ENCODE results near the gene C2CD4C.

DNA sequence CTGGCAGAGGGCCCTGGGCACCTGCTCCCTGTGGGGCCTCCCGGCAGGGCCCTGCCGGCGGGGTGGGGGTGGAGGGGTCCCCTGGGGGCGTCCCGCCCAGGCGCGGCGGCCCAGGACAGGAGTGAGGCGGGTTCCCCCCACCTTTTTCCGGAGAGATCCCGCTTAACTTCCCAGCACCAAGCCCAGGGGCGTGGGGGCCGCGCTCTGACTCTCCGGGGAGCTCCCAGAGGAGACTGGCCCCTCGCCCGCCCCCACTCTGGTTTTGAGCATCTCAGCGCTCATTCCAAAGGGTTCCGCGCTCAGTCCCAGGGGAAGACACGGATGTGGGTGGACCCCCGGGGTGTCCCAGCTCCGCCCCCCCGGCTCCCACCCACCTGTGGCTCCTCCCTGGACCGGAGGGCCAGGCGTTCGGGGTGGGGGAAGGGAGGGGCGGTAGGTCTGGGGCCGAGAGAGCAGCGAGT is 476 bp downstream of the C2CD4C start:
- no peak for TF ChIP-seq POLR2AphosphoS5 (IDR thresholded peaks at IDR 0.05; ENCODE audit: low read depth, low read length)
- TF ChIP-seq, protein P1, sequence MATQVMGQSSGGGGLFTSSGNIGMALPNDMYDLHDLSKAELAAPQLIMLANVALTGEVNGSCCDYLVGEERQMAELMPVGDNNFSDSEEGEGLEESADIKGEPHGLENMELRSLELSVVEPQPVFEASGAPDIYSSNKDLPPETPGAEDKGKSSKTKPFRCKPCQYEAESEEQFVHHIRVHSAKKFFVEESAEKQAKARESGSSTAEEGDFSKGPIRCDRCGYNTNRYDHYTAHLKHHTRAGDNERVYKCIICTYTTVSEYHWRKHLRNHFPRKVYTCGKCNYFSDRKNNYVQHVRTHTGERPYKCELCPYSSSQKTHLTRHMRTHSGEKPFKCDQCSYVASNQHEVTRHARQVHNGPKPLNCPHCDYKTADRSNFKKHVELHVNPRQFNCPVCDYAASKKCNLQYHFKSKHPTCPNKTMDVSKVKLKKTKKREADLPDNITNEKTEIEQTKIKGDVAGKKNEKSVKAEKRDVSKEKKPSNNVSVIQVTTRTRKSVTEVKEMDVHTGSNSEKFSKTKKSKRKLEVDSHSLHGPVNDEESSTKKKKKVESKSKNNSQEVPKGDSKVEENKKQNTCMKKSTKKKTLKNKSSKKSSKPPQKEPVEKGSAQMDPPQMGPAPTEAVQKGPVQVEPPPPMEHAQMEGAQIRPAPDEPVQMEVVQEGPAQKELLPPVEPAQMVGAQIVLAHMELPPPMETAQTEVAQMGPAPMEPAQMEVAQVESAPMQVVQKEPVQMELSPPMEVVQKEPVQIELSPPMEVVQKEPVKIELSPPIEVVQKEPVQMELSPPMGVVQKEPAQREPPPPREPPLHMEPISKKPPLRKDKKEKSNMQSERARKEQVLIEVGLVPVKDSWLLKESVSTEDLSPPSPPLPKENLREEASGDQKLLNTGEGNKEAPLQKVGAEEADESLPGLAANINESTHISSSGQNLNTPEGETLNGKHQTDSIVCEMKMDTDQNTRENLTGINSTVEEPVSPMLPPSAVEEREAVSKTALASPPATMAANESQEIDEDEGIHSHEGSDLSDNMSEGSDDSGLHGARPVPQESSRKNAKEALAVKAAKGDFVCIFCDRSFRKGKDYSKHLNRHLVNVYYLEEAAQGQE (IDR thresholded peaks at IDR 0.05; ENCODE audit: insufficient read depth in 1 of 2, low read depth in 2 of 2, low read length in 2 of 2) = no peak
